Type B pancreatic cell (in vitro differentiated cells): ENCODE data around the gene SRP72. TPM values are rescaled to one million over a fixed set of nuclear protein-coding genes. Genes with fewer than 3 reads are reported as not detected.

ENCODE experiments used
- DNase-seq: peaks from one replicate; pipeline ENCODE4 v3.0.0; 2021; ENCODE audit warnings: mixed read lengths; ENCODE audit not compliant: unreplicated experiment; ENCODE audit errors: extremely low spot score
- H3K27ac Mint-ChIP-seq: 2 replicates; pipeline ENCODE4 v1.8.0; 2021; ENCODE audit warnings: mild to moderate bottlenecking, mixed read lengths
- H3K27me3 Mint-ChIP-seq: 2 replicates; pipeline ENCODE4 v1.8.0; 2021; ENCODE audit warnings: mixed read lengths
- H3K36me3 Mint-ChIP-seq: 2 replicates; pipeline ENCODE4 v1.8.0; 2021; ENCODE audit warnings: mixed read lengths
- H3K4me1 Mint-ChIP-seq: one replicate; pipeline ENCODE4 v1.8.0; 2021; ENCODE audit warnings: mixed read lengths; ENCODE audit not compliant: unreplicated experiment
- H3K4me3 Mint-ChIP-seq: 2 replicates; pipeline ENCODE4 v1.8.0; 2021; ENCODE audit warnings: mild to moderate bottlenecking, mixed read lengths
- H3K9me3 Mint-ChIP-seq: 2 replicates; pipeline ENCODE4 v1.8.0; 2021; ENCODE audit warnings: mixed read lengths
- CTCF ChIP-seq: fragments of 200-600 bp; sonication (generic); conservative IDR thresholded peaks from 2 replicates; pipeline ENCODE4 v1.5.0; 2021; ENCODE audit warnings: antibody characterized with exemption, mild to moderate bottlenecking
- total RNA-seq: library from RNA; stranded (reverse); gene quantifications from 2 replicates; pipeline ENCODE4 v1.2.1, GENCODE V29; 2021; ENCODE audit warnings: low replicate concordance

The SRP72 gene
- total RNA-seq, 1 donor from 2014 or later, result 108 TPM

- DNase-seq, result no peak
- Mint-ChIP-seq H3K4me3 (no peak overlapping the region), H3K9me3 (no peaks in the 10 kb centered on the region), H3K27ac (no peak overlapping the region), H3K4me1 (peaks cover 6% of the 10 kb centered on the region), H3K27me3 (no peaks in the 10 kb centered on the region), H3K36me3 (peaks cover 6% of the 10 kb centered on the region)
- no peak for TF ChIP-seq CTCF
These were observed 41.1 kb upstream of the SRP72 start for GRCh38 chr4:56426273-56426672.

- Mint-ChIP-seq H3K4me1 (peaks cover 10% of the 10 kb centered on the region), H3K27ac (no peak overlapping the region), H3K9me3 (no peaks in the 10 kb centered on the region), H3K27me3 (no peaks in the 10 kb centered on the region), H3K4me3 (no peak overlapping the region), H3K36me3 (peaks cover 10% of the 10 kb centered on the region)
- DNase-seq, result no peak
- no peak for TF ChIP-seq CTCF
These were observed 40.2 kb upstream of the SRP72 start for GRCh38 chr4:56427179-56427578.

GRCh38 chr4:56430203-56430602, 37.2 kb upstream of the SRP72 start:
- Mint-ChIP-seq H3K27ac (no peak overlapping the region), H3K4me3 (no peak overlapping the region), H3K9me3 (no peaks in the 10 kb centered on the region), H3K27me3 (no peaks in the 10 kb centered on the region), H3K4me1 (peaks cover 12% of the 10 kb centered on the region), H3K36me3 (peaks cover 10% of the 10 kb centered on the region)
- no peak for DNase-seq
- TF ChIP-seq CTCF, result no peak

GRCh38 chr4:56433280-56433679, 34.1 kb upstream of the SRP72 start:
- peaks cover 12% of the 10 kb centered on the region for H3K4me1 Mint-ChIP-seq
- peak overlapping the region; percentile 31 for H3K27ac Mint-ChIP-seq

GRCh38 chr4:56434599-56435139, 32.7 kb upstream of the SRP72 start:
- peaks cover 8% of the 10 kb centered on the region for H3K36me3 Mint-ChIP-seq
- H3K27me3 Mint-ChIP-seq, result no peaks in the 10 kb centered on the region
- H3K9me3 Mint-ChIP-seq, result no peaks in the 10 kb centered on the region
- H3K4me1 Mint-ChIP-seq, result peaks cover 17% of the 10 kb centered on the region
- DNase-seq, result peak; percentile 74
- peak overlapping the region; percentile 99 for H3K4me3 Mint-ChIP-seq
- TF ChIP-seq CTCF, result no peak
- peak overlapping the region; percentile 92 for H3K27ac Mint-ChIP-seq

More at GRCh38 chr4:56433280-56433679, 34.1 kb upstream of the SRP72 start:
- no peak for DNase-seq
- peaks cover 4% of the 10 kb centered on the region for H3K36me3 Mint-ChIP-seq
- no peaks in the 10 kb centered on the region for H3K27me3 Mint-ChIP-seq
- H3K9me3 Mint-ChIP-seq, result no peaks in the 10 kb centered on the region
- peak overlapping the region; percentile 99 for H3K4me3 Mint-ChIP-seq
- TF ChIP-seq CTCF, result no peak
